A549 treated with AZD2906 at 1 μM for 4 hours (cell line): Measurements from ENCODE around the gene ARMC2. TPM values are rescaled to one million over a fixed set of nuclear protein-coding genes. Genes with fewer than 3 reads are reported as not detected.

ENCODE experiments used
- total RNA-seq: library from RNA; stranded (reverse); fragments of 200-300 nt; extraction: Qiagen RNA extraction; gene quantifications from 5 replicates; pipeline ENCODE4 v1.2.3, GENCODE V29; 2022

The ARMC2 gene
- 1.8 to 2.3 TPM (median 2.3 TPM) in 5 replicates for total RNA-seq

GRCh38 chr6:108848116-108848868, at the start of gene ARMC2:
ARMC2 (plus strand) TSS chr6:108848422; CDS start chr6:108854268, 5,846 bp downstream.

Other genes starting within 250 kb of the ARMC2 start
- gene SESN1, start 246.4 kb downstream of the ARMC2 start, total RNA-seq, result 9.4 to 10.8 TPM (median 10.8 TPM) in 5 replicates
- gene CEP57L1, start 247.1 kb downstream of the ARMC2 start, total RNA-seq, result 7.7 to 9.0 TPM (median 8.3 TPM) in 5 replicates